Activated naive CD8-positive, alpha-beta T cell treated with anti-CD3 and anti-CD28 coated beads, Interleukin-2, amount 10 ng/mL, durations not matched to agents 7 days and 5 days (primary cell): ENCODE results near the gene PTPRM. TPM values are rescaled to one million over a fixed set of nuclear protein-coding genes. Genes with fewer than 3 reads are reported as not detected.

ENCODE experiments used
- ATAC-seq: fragments of 150-1000 bp; cut with Tn5 transposase; one replicate; pipeline ENCODE4 v1.10.0; 2021; ENCODE audit warnings: low read depth, moderate library complexity
- POLR2A ChIA-PET: fragments of 350-600 bp; sonication (Branson Sonifier 250); formaldehyde crosslinking; loops from one replicate; lab custom pipeline; 2021; ENCODE audit warnings: antibody characterized with exemption; lab: Charles Lee
- DNase-seq: peaks from one replicate; pipeline ENCODE4 v3.0.0; 2021
- H3K27ac Mint-ChIP-seq: one replicate; pipeline ENCODE4 v1.8.0; 2022; ENCODE audit warnings: mild to moderate bottlenecking, mixed read lengths
- H3K27me3 Mint-ChIP-seq: one replicate; pipeline ENCODE4 v1.8.0; 2022; ENCODE audit warnings: mild to moderate bottlenecking, moderate library complexity, mixed read lengths
- H3K36me3 Mint-ChIP-seq: one replicate; pipeline ENCODE4 v1.8.0; 2021; ENCODE audit warnings: mild to moderate bottlenecking, mixed read lengths
- H3K4me1 Mint-ChIP-seq: one replicate; pipeline ENCODE4 v1.8.0; 2021; ENCODE audit warnings: mixed read lengths
- H3K4me3 Mint-ChIP-seq: one replicate; pipeline ENCODE4 v1.8.0; 2022; ENCODE audit warnings: mild to moderate bottlenecking, moderate library complexity, mixed read lengths
- H3K9me3 Mint-ChIP-seq: one replicate; pipeline ENCODE4 v1.8.0; 2021; ENCODE audit warnings: mixed read lengths
- total RNA-seq, 2 experiments: library from RNA; stranded (reverse); gene quantifications; one replicate each; pipeline ENCODE4 v1.2.3, GENCODE V29; 2021

The PTPRM gene
- total RNA-seq, 2 experiments from 2014 or later = 6.5 to 6.6 TPM

- H3K27me3 Mint-ChIP-seq = peaks cover 23% of the 10 kb centered on the region
- POLR2A ChIA-PET = no interaction called here
- DNase-seq (no peak), ATAC-seq (no peak)
- H3K4me1 Mint-ChIP-seq = no peaks in the 10 kb centered on the region
- H3K36me3 Mint-ChIP-seq = no peaks in the 10 kb centered on the region
- no peaks in the 10 kb centered on the region for H3K9me3 Mint-ChIP-seq
- no peak overlapping the region for H3K27ac Mint-ChIP-seq
- no peak overlapping the region for H3K4me3 Mint-ChIP-seq
These were observed 797.3 kb downstream of the PTPRM start for GRCh38 chr18:8364385-8364784.

- ATAC-seq (no peak), DNase-seq (no peak)
- Mint-ChIP-seq H3K36me3 (no peaks in the 10 kb centered on the region), H3K4me1 (no peaks in the 10 kb centered on the region), H3K27ac (no peak overlapping the region), H3K4me3 (no peak overlapping the region), H3K27me3 (peaks cover 25% of the 10 kb centered on the region), H3K9me3 (no peaks in the 10 kb centered on the region)
- POLR2A ChIA-PET = no interaction called here
These were observed 797.9 kb downstream of the PTPRM start for GRCh38 chr18:8365006-8365405.

- Mint-ChIP-seq H3K36me3 (no peaks in the 10 kb centered on the region), H3K4me3 (no peak overlapping the region), H3K27ac (no peak overlapping the region), H3K4me1 (no peaks in the 10 kb centered on the region), H3K27me3 (peaks cover 28% of the 10 kb centered on the region), H3K9me3 (no peaks in the 10 kb centered on the region)
- ATAC-seq (no peak), DNase-seq (no peak)
- POLR2A ChIA-PET = no interaction called here
These were observed 798.4 kb downstream of the PTPRM start for GRCh38 chr18:8365528-8365927.

GRCh38 chr18:8366070-8366469 is 799.0 kb downstream of the PTPRM start:
- H3K4me1 Mint-ChIP-seq = no peaks in the 10 kb centered on the region
- ATAC-seq = no peak
- H3K9me3 Mint-ChIP-seq = no peaks in the 10 kb centered on the region
- DNase-seq = no peak
- peaks cover 29% of the 10 kb centered on the region for H3K27me3 Mint-ChIP-seq
- no peak overlapping the region for H3K4me3 Mint-ChIP-seq
- H3K36me3 Mint-ChIP-seq = no peaks in the 10 kb centered on the region
- H3K27ac Mint-ChIP-seq = no peak overlapping the region
- POLR2A ChIA-PET = no interaction called here

GRCh38 chr18:8366656-8367055 is 799.5 kb downstream of the PTPRM start:
- H3K4me1 Mint-ChIP-seq = no peaks in the 10 kb centered on the region

DNA sequence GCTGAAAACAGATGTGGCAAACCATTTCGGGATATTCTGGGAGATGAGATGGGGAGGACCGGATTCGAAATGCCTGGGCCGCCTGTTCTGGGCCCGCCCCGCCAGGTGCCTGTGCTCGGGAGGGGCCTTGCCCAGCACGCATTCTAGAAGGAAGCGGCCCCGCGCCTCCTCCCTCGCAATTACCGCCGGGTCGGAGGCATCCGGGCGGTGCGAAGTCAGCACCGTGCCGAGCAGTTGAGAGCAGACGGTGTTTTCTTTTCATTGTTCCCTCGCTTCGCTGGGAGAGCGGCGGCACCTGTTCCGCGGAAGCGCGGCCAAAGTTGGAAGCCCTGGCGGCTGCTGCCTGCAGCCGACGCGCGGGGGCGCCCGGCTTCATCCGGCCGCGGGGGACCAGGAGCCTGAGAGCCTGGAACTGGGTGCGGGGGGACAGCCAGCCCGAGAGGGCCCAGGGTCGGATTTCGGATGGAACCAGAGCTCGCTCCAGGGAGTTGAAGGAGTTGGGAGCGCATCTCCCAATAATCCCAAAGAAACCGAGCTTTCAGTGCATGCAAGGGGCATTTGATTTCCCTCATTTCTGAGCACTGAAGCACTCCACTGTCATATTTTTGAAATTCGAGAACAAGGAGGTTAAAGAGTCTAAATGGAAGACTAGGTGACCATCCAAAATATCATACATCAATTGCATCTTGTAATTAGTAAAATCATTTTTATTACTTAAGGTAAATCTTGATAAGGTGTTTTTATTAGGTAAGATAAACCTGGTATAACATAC is 800.3 kb downstream of the PTPRM start:
- Mint-ChIP-seq H3K4me3 (peak overlapping the region; percentile 33), H3K36me3 (no peaks in the 10 kb centered on the region), H3K4me1 (no peaks in the 10 kb centered on the region), H3K9me3 (no peaks in the 10 kb centered on the region), H3K27me3 (peaks cover 34% of the 10 kb centered on the region), H3K27ac (no peak overlapping the region)
- DNase-seq = peak; percentile 57
- POLR2A ChIA-PET = no interaction called here
- ATAC-seq = peak; percentile 45

More at GRCh38 chr18:8366656-8367055, 799.5 kb downstream of the PTPRM start:
- Mint-ChIP-seq H3K27ac (no peak overlapping the region), H3K27me3 (peaks cover 34% of the 10 kb centered on the region), H3K36me3 (no peaks in the 10 kb centered on the region), H3K9me3 (no peaks in the 10 kb centered on the region), H3K4me3 (no peak overlapping the region)
- POLR2A ChIA-PET = no interaction called here
- DNase-seq (no peak), ATAC-seq (no peak)

DNA sequence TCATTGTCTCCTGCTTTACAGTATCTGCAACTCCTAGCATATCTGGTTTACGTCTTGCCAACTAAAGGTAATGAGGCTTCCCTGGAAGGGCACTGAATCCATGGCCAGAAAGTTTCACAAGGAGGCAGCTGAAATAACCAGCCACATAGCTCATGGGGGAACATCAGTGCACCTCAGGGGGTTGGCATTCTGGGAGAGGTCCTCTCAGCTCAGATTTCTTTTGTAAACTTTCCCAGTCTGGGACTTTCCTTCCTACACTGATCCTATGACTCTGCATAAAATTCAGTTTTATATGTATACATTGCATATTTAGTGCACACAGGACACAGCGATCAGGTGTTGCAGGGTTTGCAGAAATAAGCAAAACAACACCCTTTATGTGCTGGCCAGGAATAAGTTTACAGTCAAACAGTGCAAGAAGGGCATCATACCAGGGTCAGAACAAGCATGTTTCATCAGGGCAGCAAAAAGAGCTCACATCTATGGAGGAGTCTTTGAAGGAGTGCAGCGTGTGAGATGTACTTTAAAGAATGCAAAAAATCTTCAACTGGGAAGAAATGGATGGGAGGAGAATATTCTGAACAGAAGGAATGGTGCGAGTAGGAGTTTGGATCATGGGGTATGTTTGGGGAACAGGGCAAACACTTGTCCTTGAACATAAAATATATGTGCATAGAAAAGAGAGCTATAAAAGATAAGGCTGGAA is 801.5 kb downstream of the PTPRM start:
- Mint-ChIP-seq H3K4me1 (no peaks in the 10 kb centered on the region), H3K27me3 (peaks cover 34% of the 10 kb centered on the region), H3K4me3 (no peak overlapping the region), H3K27ac (no peak overlapping the region), H3K36me3 (no peaks in the 10 kb centered on the region), H3K9me3 (no peaks in the 10 kb centered on the region)
- ATAC-seq (no peak), DNase-seq (no peak)
- POLR2A ChIA-PET = no interaction called here

DNA sequence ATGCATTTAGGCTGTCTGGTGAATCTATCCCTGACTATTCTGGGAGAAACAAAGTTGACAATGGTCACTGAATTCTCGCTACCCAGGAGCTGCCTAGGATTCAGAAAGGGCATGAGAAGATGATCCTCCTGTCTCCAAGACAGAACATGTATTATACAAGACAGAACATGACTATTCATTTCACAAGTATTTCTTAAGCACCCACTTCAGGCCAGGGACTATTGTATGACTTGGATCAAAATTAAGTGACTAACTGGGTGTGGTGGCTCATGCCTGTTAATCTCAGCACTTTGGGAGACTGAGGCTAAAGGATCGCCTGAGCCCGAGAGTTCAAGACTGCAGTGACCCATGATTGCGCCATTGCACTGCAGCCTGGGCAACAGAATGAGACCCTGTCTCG is 806.4 kb downstream of the PTPRM start:
- no peak for DNase-seq
- Mint-ChIP-seq H3K27ac (no peak overlapping the region), H3K4me1 (no peaks in the 10 kb centered on the region), H3K27me3 (peaks cover 18% of the 10 kb centered on the region), H3K4me3 (no peak overlapping the region), H3K9me3 (no peaks in the 10 kb centered on the region), H3K36me3 (no peaks in the 10 kb centered on the region)
- no peak for ATAC-seq
- POLR2A ChIA-PET = no interaction called here

- Mint-ChIP-seq H3K4me1 (no peaks in the 10 kb centered on the region), H3K36me3 (no peaks in the 10 kb centered on the region), H3K9me3 (no peaks in the 10 kb centered on the region), H3K4me3 (no peak overlapping the region), H3K27me3 (peaks cover 10% of the 10 kb centered on the region), H3K27ac (no peak overlapping the region)
- ATAC-seq = no peak
- no peak for DNase-seq
- POLR2A ChIA-PET = no interaction called here
These were observed 807.6 kb downstream of the PTPRM start for GRCh38 chr18:8374676-8375075.

- H3K4me3 Mint-ChIP-seq = no peak overlapping the region
- DNase-seq = no peak
- H3K27ac Mint-ChIP-seq = no peak overlapping the region
- H3K36me3 Mint-ChIP-seq = no peaks in the 10 kb centered on the region
- POLR2A ChIA-PET = no interaction called here
- ATAC-seq = no peak
- H3K9me3 Mint-ChIP-seq = no peaks in the 10 kb centered on the region
- no peaks in the 10 kb centered on the region for H3K4me1 Mint-ChIP-seq
- peaks cover 9% of the 10 kb centered on the region for H3K27me3 Mint-ChIP-seq
These were observed 808.1 kb downstream of the PTPRM start for GRCh38 chr18:8375249-8375648.

GRCh38 chr18:8376113-8376512 is 809.0 kb downstream of the PTPRM start:
- Mint-ChIP-seq H3K4me3 (no peak overlapping the region), H3K27me3 (peaks cover 5% of the 10 kb centered on the region), H3K4me1 (no peaks in the 10 kb centered on the region), H3K36me3 (no peaks in the 10 kb centered on the region), H3K27ac (no peak overlapping the region), H3K9me3 (no peaks in the 10 kb centered on the region)
- POLR2A ChIA-PET = no interaction called here
- ATAC-seq (no peak), DNase-seq (no peak)

GRCh38 chr18:8379187-8379941 is 812.2 kb downstream of the PTPRM start:
- no peaks in the 10 kb centered on the region for H3K36me3 Mint-ChIP-seq

GRCh38 chr18:8380006-8380405 is 812.9 kb downstream of the PTPRM start:
- no peaks in the 10 kb centered on the region for H3K27me3 Mint-ChIP-seq
- H3K27ac Mint-ChIP-seq = no peak overlapping the region
- POLR2A ChIA-PET = no interaction called here
- no peaks in the 10 kb centered on the region for H3K36me3 Mint-ChIP-seq
- ATAC-seq (no peak), DNase-seq (no peak)
- no peaks in the 10 kb centered on the region for H3K9me3 Mint-ChIP-seq
- H3K4me1 Mint-ChIP-seq = no peaks in the 10 kb centered on the region
- H3K4me3 Mint-ChIP-seq = no peak overlapping the region

More at GRCh38 chr18:8379187-8379941, 812.2 kb downstream of the PTPRM start:
- ATAC-seq (no peak), DNase-seq (no peak)
- H3K4me1 Mint-ChIP-seq = no peaks in the 10 kb centered on the region
- no peaks in the 10 kb centered on the region for H3K9me3 Mint-ChIP-seq
- POLR2A ChIA-PET = no interaction called here
- H3K27me3 Mint-ChIP-seq = no peaks in the 10 kb centered on the region
- H3K4me3 Mint-ChIP-seq = no peak overlapping the region
- no peak overlapping the region for H3K27ac Mint-ChIP-seq
